Panc1 (cell line): ENCODE results near the gene TRAPPC5. TPM values are rescaled to one million over a fixed set of nuclear protein-coding genes. Genes with fewer than 3 reads are reported as not detected.
A peak's percentile ranks its signal among the peaks of the same experiment; 100 is the strongest.

ENCODE experiments used
- ATAC-seq: fragments of 200-7000 bp; cut with Tn5 transposase; 2 replicates; pipeline ENCODE4 v1.9.1; 2020; ENCODE audit warnings: mild to moderate bottlenecking, moderate library complexity
- BruUV-seq: library from RNA; stranded (reverse); fragments of 400-500 nt; replicated peaks from 2 replicates; lab custom pipeline; 2021; lab: Mats Ljungman, UMichigan
- CTCF ChIA-PET: fragments of 300-600 bp; sonication (Branson Sonifier 250); formaldehyde crosslinking; loops from one replicate; lab custom pipeline; 2022; ENCODE audit warnings: antibody characterized with exemption; lab: Charles Lee
- POLR2A ChIA-PET: fragments of 300-600 bp; sonication (Branson Sonifier 250); formaldehyde crosslinking; loops from one replicate; lab custom pipeline; 2022; ENCODE audit warnings: antibody characterized with exemption; lab: Charles Lee
- DNase-seq: peaks from one replicate; pipeline ENCODE4 v3.0.0-alpha.2; 2010; ENCODE audit warnings: low read depth, low spot score
- H3K27ac ChIP-seq: 2 replicates; pipeline ENCODE4 v1.5.1; 2011; ENCODE audit warnings: mild to moderate bottlenecking, low read length, inconsistent platforms
- H3K27me3 ChIP-seq: fragments of 200-500 bp; sonication (Bioruptor generic); 2 replicates; pipeline ENCODE4 v1.6.0; 2014; ENCODE audit warnings: low read length, inconsistent platforms; ENCODE audit not compliant: control insufficient read depth, insufficient read depth
- H3K36me3 ChIP-seq: fragments of 200-500 bp; sonication (Bioruptor generic); 2 replicates; pipeline ENCODE4 v1.5.1; 2014; ENCODE audit warnings: inconsistent platforms, mild to moderate bottlenecking, low read length, moderate library complexity; ENCODE audit not compliant: control insufficient read depth, insufficient read depth
- H3K4me1 ChIP-seq: 2 replicates; pipeline ENCODE4 v1.5.1; 2011; ENCODE audit warnings: inconsistent platforms, mild to moderate bottlenecking, low read length, moderate library complexity; ENCODE audit not compliant: control insufficient read depth, insufficient read depth
- H3K4me3 ChIP-seq, 2 experiments: 2 replicates each; pipeline ENCODE4 v1.5.1; 2011 to 2012; ENCODE audit warnings: low read depth in 2 of 2, low read length in 2 of 2, mild to moderate bottlenecking in 2 of 2, inconsistent platforms in 1 of 2, moderate library complexity in 1 of 2
- H3K9me3 ChIP-seq: fragments of 200-500 bp; sonication (Bioruptor generic); 2 replicates; pipeline ENCODE4 v1.5.1; 2014; ENCODE audit warnings: low read depth, mild to moderate bottlenecking, inconsistent platforms, low read length, moderate library complexity; ENCODE audit not compliant: control insufficient read depth, insufficient read depth
- CTCF ChIP-seq: fragments of 450-650 bp; IDR thresholded peaks from 2 replicates; pipeline ENCODE4 v1.5.1; 2017; ENCODE audit warnings: mild to moderate bottlenecking
- POLR2AphosphoS5 ChIP-seq: IDR thresholded peaks from 2 replicates; pipeline ENCODE4 v1.6.1; 2012; ENCODE audit warnings: mild to moderate bottlenecking, low read depth, low read length, moderate library complexity
- REST ChIP-seq, 2 experiments: IDR thresholded peaks; 2 replicates each; pipeline ENCODE4 v1.6.1; 2011 to 2012; ENCODE audit warnings: low read depth in 2 of 2, control low read depth in 1 of 2, low read length in 1 of 2, mild to moderate bottlenecking in 1 of 2, moderate library complexity in 1 of 2; ENCODE audit not compliant: insufficient read depth in 1 of 2
- SIN3A ChIP-seq: IDR thresholded peaks from 2 replicates; pipeline ENCODE4 v1.6.1; 2012; ENCODE audit warnings: low read depth, mild to moderate bottlenecking, low read length, moderate library complexity, borderline replicate concordance; ENCODE audit not compliant: insufficient read depth
- TCF7L2 ChIP-seq: IDR thresholded peaks from 2 replicates; pipeline ENCODE4 v1.6.1; 2011; ENCODE audit warnings: mild to moderate bottlenecking, low read depth, low read length, inconsistent platforms
- in situ Hi-C: cut with HindIII; loops from 2 replicates; pipeline ENCODE4 v1.10.0; 2016; ENCODE audit warnings: low sequenced_read_pairs, low pct_unique_long_range_greater_than_20kb
- intact Hi-C: fragments of 100-400 bp; cut with micrococcal nuclease; formaldehyde crosslinking; loops from one replicate; pipeline ENCODE4 v1.10.0; 2022; ENCODE audit not compliant: unreplicated experiment
- total RNA-seq: library from RNA; stranded (reverse); gene quantifications from one replicate; pipeline ENCODE4 v1.2.1, GENCODE V29; 2021; ENCODE audit not compliant: unreplicated experiment

The TRAPPC5 gene
- total RNA-seq, 1 experiment from 2014 or later: 101 TPM

GRCh38 chr19:7679771-7680605 is 645 bp upstream of the TRAPPC5 start:
- H3K4me3 ChIP-seq: peak overlapping the region; percentile 46 to 85
- POLR2A ChIA-PET: no interaction called here
- TF ChIP-seq REST (IDR thresholded peaks at IDR 0.05; ENCODE audit: insufficient read depth in 1 of 2, low read depth in 2 of 2, low read length in 1 of 2) (no peak), TCF7L2 (0 out of 2 replicates have a peak, but pooled peaks have one; percentile 24)
- ATAC-seq (peak; percentile 59), DNase-seq (no peak)
- no peak overlapping the region for H3K27ac ChIP-seq
- no peaks in the 10 kb centered on the region; the same call in 1 of the 2 replicates for H3K36me3 ChIP-seq
- H3K4me1 ChIP-seq: no peaks in the 10 kb centered on the region; the same call in 1 of the 2 replicates
- H3K27me3 ChIP-seq: no peaks in the 10 kb centered on the region
- in situ Hi-C loops (no loop called here), intact Hi-C loops (loop anchor here (5.0 kb wide), 1 partner anchor 113 kb away; no protein-coding TSS in a partner anchor)
- CTCF ChIA-PET: interaction anchor here (0.8 to 0.9 kb wide), 2 partner anchors 11 to 112 kb away, joined by 3 to 12 read pairs; partner anchors contain the start of gene RETN
- H3K9me3 ChIP-seq: no peaks in the 10 kb centered on the region
- BruUV-seq: no TSS peak

- intact Hi-C loops (loop anchor here (5.0 kb wide), 1 partner anchor 114 kb away; no protein-coding TSS in a partner anchor), in situ Hi-C loops (no loop called here)
- no peaks in the 10 kb centered on the region; the same call in 1 of the 2 replicates for H3K4me1 ChIP-seq
- ATAC-seq (peak; percentile 65), DNase-seq (no peak)
- no peaks in the 10 kb centered on the region for H3K9me3 ChIP-seq
- ChIA-PET POLR2A (no interaction called here), CTCF (interaction anchor here (0.6 to 0.9 kb wide), 6 partner anchors 13 to 208 kb away, joined by 3 to 12 read pairs (median 4); partner anchors contain the start of gene RETN)
- peak overlapping the region; percentile 67 to 85 for H3K4me3 ChIP-seq
- TF ChIP-seq SIN3A (no peak), CTCF (no peak; the same call in 1 of the 2 replicates), TCF7L2 (no peak), POLR2AphosphoS5 (no peak), REST (IDR thresholded peaks at IDR 0.05; ENCODE audit: insufficient read depth in 1 of 2, low read depth in 2 of 2, low read length in 1 of 2) (no peak)
- no peaks in the 10 kb centered on the region for H3K27me3 ChIP-seq
- peak overlapping the region; percentile 69 for H3K27ac ChIP-seq
- no TSS peak for BruUV-seq
- no peaks in the 10 kb centered on the region; the same call in 1 of the 2 replicates for H3K36me3 ChIP-seq
Measured at GRCh38 chr19:7681340-7682174, 924 bp downstream of the TRAPPC5 start.
